GM10847 (cell line): ENCODE data around the gene CHM.

Experiments
- POLR2A ChIP-seq: IDR thresholded peaks from 2 replicates; pipeline ENCODE4 v1.6.1; 2011; ENCODE audit not compliant: insufficient read length; ENCODE audit errors: extremely low read depth

The CHM gene, protein sequence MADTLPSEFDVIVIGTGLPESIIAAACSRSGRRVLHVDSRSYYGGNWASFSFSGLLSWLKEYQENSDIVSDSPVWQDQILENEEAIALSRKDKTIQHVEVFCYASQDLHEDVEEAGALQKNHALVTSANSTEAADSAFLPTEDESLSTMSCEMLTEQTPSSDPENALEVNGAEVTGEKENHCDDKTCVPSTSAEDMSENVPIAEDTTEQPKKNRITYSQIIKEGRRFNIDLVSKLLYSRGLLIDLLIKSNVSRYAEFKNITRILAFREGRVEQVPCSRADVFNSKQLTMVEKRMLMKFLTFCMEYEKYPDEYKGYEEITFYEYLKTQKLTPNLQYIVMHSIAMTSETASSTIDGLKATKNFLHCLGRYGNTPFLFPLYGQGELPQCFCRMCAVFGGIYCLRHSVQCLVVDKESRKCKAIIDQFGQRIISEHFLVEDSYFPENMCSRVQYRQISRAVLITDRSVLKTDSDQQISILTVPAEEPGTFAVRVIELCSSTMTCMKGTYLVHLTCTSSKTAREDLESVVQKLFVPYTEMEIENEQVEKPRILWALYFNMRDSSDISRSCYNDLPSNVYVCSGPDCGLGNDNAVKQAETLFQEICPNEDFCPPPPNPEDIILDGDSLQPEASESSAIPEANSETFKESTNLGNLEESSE

DNA sequence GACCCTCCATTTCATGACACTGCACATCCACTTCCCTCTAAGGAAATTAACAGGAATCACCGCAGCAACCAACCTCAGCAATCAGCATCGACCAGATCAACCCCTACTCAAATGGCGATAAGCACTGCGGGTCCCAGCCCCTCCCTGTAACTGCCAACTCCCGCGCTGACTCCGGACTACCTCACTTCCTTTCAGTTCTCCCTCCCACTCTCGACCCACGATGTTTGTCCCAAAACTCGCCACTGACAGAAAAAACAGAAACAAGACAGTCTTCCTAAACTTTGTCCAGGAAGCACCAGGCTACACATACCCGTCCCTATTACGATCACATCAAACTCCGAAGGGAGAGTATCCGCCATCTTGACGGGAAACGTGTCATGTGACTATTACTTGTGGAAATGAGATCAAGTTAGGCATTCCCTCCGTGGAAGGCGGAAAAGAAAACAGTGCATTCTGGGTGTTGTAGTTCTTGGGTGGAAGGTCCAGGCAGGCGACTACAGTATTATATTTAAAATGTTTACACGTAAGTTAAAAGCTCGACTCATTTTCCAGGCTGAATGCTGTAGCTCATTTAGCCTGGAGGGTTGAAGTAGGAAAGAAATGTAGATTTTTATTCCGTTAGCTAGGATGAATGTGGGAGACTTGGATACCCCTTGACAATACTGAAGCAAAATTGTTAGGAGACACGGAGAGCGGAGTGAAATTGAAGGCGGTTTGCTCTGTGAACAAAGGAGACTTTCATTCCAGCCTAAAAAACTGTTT, at the start of gene CHM:
TSS of gene CHM (minus strand) at position 385 of the 762 bp plus-strand sequence. CDS start at position 359, 26 bp downstream.
- TF ChIP-seq POLR2A: no peak

DNA sequence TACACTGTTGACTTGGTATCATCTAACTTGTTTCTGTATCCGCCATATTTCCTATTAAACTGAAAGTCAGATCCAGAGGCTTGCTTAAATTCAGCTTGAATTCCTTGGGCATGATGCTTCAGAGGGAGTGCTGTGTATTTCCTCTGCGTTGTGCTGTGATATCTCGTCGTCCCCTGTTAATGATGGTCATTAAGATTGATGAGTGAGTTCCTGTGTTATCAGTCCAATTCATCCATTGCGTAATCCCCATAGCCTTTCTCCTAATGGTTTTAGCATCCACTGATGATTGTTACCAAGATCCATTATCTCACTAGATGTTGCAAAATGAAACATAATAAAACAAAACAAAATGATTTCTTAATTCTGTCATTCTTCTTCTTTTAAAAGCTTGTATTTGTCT, 31.3 kb upstream of the CHM start:
- TF ChIP-seq POLR2A: no peak

DNA sequence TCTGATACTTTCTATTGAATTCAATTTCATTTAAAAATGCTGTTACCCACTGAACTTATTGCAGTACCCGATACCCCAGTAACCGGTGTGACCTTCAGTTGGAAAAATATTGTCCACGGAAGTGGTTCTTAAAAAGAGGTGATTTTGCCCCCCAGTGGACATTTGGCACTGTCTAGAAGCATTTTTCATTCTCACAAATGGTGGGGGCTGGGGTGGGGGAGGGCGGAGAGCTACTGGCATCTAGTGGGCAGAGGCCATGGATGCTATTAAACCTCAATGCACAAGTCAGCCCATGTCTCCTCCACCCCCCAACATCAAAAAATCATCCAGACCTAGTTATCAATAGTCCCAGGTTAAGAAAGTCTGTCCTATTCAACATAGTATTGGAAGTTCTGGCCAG, 19.6 kb upstream of the CHM start:
- TF ChIP-seq POLR2A: no peak

DNA sequence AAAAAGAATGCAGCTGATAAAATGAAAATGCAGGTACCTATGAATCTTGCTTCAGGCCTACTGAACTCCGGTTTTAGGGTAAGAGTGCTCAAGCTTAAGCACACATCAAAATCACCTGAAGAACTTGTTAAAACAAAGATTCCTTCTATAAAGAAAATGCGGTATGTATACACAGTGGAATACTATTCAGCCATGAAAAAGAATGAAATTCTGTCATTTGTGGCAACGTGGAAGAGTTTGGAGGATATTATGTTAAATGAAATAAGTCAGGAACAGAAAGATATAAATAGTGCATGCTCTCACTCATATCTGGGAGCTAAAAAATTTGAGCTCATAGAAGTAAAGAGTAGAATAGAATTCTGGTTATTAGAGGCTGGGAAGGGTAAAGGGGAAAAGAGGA, 14.0 kb upstream of the CHM start:
- no peak for TF ChIP-seq POLR2A

DNA sequence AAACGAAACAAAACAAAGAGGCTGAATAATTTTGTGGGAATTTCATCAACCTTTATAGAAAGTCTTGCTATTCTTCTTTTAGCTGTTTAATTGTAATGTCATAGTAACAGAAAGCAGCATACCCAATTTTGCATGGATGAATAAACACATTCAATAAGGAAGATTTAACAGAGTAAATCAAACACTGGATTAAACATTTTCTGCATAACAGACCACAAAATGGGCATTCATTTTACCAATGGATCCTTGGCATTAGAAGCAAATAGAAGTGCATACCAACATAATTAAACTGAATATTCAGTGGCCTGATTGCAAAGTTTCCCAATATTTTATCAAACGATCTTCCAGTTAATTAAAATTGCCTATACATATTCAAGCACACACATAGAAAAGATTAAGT, 4.4 kb upstream of the CHM start:
- TF ChIP-seq POLR2A: no peak

DNA sequence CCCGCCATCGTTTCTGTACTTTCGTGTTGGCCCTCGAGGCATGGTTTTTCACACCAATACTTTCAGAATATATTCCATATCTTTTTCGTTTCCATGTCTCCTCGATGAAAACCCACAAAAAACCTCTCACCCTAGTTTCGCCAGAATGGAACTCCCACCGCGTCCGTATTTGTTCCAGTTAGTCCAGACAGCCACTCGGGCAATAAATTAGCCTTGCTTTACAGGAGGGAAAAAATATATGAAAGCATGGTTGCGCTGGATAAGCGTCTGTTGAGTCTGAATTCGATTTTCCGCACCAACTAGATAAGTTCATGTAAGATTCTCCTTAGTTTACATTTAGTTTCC, 550 bp upstream of the CHM start:
- no peak for TF ChIP-seq POLR2A

DNA sequence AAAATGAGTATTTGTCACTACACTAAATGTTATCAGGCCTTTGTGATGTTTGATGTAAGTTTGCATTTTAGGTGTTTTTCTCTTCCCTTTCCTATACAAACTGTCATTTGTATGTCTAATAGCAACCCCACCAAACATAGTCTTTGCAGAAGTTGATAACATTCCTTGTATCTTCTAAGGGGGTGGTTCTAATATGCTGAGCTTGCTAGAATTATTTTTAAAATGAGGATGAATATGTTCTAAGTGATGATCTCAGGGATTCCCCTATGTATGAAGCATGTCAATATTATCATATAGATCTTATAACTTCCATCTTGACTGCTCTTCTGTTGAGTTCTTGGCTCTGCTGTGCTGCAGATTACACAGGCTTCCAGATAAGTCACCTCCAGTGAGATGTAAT, 3.1 kb downstream of the CHM start:
- TF ChIP-seq POLR2A: no peak

DNA sequence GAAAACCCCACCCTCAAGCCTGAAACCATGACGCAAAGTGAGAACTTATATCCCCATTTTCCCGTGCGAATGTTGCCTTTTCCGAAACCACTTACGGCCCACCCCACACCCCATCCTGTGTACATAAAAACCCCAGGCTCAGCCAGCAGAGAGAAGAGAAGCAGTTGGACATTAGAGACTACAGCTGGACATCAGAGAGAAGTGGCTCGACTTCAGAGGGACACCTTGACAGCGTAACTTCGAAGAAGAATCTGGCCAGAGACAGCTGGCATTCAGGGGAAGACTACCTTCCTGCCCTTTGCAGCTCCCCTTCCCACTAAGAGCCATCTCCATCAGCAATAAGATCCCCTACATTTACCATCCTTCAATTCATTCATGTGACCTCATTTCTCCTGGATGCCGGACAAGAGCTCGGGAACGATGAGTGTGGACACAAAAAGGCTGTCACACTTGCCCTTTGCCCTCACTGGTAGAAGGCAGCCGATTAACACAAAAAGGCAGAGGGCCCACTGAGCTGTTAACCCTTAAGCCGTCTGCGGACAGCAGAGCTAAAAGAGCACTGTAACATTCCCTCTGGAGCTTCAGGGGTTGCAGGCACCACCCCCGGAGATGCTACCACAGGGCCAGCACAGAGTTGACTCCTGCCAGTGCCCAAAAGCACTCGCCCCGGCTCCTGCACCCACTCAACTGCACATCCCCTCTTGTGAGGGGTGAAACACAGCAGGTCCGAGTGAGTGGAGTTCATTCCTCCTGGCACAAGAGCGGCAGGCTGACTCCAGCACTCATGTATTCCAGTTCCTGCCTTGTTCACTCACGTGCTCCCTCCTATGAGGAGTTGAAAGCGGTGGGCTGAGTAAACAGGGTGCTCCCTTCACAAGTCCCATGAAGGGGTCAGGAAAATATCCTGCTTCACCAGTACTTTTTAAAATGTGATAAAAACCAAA, 7.5 kb downstream of the CHM start:
- TF ChIP-seq POLR2A: no peak

DNA sequence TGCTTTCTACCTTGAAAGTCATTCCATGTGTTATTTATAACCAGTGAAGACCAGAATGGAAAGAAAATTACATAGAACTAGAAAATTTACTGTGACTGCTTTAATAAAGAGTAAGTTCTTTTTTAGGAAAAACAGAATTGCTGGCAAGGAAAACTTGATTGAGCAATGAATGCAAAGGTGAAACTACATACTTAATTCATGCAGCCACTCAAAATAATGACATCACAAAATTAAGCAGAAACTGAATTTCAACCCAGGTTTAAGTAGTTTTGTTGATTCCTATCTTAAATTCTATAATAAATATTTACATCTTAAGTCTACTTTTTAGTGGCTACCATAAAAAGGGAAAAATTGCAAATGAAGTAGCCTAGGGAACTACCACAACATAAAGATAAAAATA, 14.0 kb downstream of the CHM start:
- TF ChIP-seq POLR2A: no peak

DNA sequence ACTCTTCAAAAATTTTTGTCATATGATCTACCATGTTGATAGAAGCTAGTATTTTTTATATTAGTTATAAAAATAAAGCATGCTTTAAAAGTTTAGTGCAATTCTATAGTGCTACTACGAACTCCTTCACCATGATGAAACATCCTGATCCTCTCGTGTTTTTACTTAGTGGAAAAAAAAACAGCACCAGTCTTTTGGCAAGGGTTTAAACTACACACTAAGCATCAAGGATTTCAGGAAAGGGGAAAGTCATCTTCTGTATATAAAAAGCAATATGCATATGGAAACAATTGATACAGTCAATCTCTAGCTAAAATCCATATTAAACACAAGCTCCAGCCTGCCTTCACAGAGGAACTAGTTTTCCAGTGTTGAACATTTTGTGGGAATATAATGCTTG, 18.7 kb downstream of the CHM start:
- no peak for TF ChIP-seq POLR2A

DNA sequence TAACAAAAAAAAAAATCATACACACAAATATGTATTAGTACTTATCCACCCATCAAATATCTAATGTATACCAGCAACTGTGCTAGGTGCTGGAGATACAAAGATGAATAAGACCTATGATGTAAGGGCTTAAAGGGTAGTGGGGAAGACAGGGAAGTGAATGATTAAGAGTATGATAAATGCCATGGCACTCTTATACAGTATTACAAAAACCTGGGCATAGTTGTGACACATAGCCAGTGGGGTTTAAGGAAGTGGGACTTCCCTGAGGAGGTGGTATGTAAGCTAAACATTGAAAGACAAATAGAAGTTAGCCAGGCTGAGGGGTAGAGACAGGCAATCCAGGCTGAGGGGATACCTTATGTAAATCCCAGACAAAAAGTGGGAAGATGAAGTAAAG, 23.5 kb downstream of the CHM start:
- TF ChIP-seq POLR2A: no peak

DNA sequence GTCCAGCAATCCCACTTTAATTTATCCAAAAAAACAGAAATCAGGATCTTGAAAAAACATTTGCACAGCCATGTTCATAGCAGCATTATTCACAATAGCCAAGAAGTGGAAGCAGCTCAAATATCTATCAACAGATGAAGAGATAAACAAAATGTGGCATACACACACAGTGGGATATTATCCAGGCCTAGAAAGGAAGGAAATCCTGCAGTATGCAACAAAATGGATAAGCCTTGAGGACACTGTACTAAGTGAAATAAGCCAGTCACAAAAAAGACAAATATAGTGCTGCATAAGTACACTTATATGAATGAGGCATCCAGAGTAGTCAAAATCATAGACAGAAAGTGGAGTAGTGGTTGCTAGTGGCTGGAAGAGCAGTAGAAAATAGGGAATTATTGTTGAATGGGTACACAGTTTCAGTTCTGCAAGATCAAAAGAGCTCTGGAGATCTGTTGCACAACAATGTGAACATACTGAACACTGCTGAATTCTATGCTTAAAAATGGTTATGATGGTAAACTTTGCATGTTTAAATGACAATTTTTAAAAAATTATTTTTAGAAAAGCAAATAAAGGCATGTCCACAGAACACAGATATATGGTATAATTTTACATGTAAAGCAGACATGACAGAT, 25.6 kb downstream of the CHM start:
- no peak for TF ChIP-seq POLR2A

DNA sequence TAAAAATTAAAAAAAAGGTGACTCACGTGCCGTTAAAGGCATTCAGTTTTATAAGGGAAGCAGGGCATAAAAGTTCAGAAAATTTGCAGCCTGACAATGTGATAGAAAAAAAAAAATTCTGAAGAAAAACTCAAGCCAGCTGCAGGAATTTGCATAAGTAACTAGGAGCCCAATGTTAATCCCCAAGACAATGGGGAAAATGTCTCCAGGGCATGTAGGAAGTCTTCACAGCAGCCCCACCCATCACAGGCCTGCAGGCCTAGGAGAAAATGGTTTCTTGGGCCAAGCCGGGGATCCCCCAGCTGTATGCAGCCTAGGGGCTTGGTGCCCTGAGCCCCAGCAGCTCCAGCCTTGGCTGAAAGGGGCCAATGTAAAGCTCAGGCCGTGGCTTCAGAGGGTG, 31.2 kb downstream of the CHM start:
- no peak for TF ChIP-seq POLR2A

DNA sequence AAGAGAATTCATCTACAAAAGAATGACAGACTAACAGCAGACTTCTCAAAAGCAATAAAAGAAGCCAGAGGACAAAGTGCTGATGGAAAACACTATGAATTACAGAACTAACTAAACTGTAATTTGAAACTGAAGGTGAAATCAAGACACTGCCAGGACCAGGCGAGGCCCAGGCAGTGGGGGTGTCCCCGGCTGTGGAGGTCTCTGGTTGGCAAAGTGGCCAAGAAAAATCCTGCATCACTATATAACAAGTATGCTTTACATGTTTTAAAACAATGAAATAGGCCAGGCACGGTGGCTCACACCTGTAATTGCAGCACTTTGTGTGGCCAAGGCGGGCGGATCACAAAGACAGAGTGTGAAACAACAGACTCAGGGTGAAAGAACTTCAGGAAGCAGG, 32.9 kb downstream of the CHM start:
- TF ChIP-seq POLR2A: no peak

DNA sequence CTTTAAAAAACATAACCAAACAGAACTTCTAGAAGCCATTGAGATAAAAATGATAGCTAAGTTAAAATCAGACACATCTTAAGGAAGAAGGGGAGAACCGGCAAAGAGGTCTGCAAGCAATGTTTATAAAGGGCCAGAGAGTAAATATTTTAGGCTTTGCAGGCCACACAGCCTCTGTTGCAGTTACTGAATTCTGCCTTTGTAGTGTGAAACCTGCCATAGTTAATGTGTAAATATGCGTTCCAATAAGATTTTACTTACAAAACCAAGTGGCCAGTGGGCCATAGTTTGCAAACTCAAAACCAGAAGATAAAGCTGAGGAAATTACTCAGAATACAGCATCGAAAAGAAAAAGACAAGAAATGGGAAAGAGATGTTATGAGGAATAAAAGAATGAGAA, 33.6 kb downstream of the CHM start:
- TF ChIP-seq POLR2A: no peak

DNA sequence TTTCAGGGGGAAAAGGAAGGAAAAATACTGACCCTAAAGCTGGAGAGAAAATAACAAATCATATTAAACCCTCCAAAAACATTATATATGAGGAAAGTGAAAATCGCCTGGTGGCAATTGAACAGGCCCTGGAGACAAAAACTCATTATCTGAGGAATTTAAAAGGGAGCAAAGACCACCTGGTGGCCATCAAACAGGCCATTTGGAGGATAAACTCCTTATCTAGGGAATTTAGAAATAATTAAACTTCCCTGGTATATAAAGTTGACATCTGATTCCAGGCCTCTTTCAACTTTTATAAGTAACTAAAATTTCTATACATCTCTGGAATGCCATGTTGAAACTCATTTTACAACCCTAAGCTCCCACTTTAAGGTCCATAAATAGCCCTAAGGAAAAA, 35.2 kb downstream of the CHM start:
- TF ChIP-seq POLR2A: no peak
